Measurements from ENCODE around the gene BRD8. TPM values are rescaled to one million over a fixed set of nuclear protein-coding genes. Genes with fewer than 3 reads are reported as not detected.

Gene BRD8
- total RNA-seq, 1 experiment from 2014 or later, result 73.4 TPM

DNA sequence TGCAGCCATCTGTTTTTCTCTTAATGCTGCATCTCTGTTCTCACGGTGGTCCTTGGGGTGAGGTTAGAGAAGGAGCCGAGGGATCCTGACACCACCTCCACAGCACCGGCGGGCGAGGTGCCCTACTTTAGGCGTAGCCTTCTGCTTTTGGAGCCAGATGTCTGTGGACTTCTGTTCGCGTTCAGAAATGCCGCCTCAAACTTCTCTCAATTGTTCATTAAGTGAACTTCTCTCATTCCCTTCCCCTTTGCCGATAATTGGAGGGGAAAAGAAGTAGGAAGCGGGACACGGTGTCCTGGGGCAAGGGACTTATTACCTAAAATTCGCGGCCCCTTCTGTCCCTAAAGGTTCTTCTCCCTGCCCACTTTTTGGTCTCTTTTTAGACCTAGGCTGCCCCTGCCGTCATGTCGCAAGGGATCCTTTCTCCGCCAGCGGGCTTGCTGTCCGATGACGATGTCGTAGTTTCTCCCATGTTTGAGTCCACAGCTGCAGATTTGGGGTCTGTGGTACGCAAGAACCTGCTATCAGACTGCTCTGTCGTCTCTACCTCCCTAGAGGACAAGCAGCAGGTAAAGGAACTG, 937 bp upstream of the BRD8 start (continued):
- TF ChIP-seq MYBL2 (CRISPR knock-in tag; IDR thresholded peaks at IDR 0.05), result no peak
- no peak for TF ChIP-seq IRF2 (CRISPR knock-in tag; IDR thresholded peaks at IDR 0.05; ENCODE audit: borderline replicate concordance, low read depth)
- TF ChIP-seq MAX (CRISPR knock-in tag; IDR thresholded peaks at IDR 0.05), result 0 out of 2 replicates have a peak, but pooled peaks have one; percentile 8
- TF ChIP-seq AR (CRISPR knock-in tag; IDR thresholded peaks at IDR 0.05), result 0 out of 2 replicates have a peak, but pooled peaks have one; percentile 49

DNA sequence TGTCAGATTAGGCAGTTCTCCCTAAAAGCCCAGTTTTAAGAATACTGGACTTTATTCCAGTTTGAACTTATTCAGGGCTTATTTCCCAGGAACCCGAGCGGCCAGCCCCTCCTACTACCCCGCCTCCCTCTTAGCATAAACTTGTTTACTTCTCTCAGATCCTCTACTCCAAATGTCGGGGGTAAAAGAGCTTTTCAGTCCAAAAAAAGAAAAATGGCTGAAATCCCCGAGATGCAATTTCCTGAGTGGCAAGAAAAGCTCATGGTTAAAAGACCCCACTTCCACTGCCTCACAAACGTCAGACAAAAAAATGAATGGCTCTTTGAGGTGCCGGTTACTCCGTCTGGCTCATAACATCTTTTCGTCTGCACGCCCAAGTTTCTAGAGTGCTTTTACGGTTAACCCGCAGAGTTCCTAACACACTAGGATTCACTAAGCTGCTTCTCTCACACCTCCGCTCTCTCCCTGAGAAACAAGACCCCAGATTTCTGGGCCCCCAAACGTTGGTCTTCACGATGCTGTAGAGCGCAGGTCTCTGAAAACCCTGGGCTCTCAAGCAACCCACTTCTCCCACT, 402 bp downstream of the BRD8 start:
- no peak for DNase-seq (ENCODE audit: low spot score)
- no peak for ATAC-seq
- H3K9me3 Mint-ChIP-seq, result no peaks in the 10 kb centered on the region
- H3K4me1 Mint-ChIP-seq, result peaks cover 13% of the 10 kb centered on the region
- ChIA-PET CTCF (interaction anchor here (1.4 to 3.4 kb wide), 4 partner anchors 105 to 326 kb away, joined by 4 to 34 read pairs (median 7); partner anchors contain the start of gene KDM3B), POLR2A (interaction anchor here (0.6 to 1.5 kb wide), 3 partner anchors 35 to 326 kb away, joined by 3 to 4 read pairs (median 3); partner anchors contain the start of gene CDC23)
- 0 out of 2 replicates have a peak overlapping the region, but pooled peaks have one; percentile 63 for H3K27ac Mint-ChIP-seq
- no peak overlapping the region for H3K4me3 Mint-ChIP-seq
- H3K27me3 Mint-ChIP-seq (ENCODE audit: low read depth), result no peaks in the 10 kb centered on the region
- peaks cover 44% of the 10 kb centered on the region for H3K36me3 Mint-ChIP-seq
- TF ChIP-seq, protein P1, sequence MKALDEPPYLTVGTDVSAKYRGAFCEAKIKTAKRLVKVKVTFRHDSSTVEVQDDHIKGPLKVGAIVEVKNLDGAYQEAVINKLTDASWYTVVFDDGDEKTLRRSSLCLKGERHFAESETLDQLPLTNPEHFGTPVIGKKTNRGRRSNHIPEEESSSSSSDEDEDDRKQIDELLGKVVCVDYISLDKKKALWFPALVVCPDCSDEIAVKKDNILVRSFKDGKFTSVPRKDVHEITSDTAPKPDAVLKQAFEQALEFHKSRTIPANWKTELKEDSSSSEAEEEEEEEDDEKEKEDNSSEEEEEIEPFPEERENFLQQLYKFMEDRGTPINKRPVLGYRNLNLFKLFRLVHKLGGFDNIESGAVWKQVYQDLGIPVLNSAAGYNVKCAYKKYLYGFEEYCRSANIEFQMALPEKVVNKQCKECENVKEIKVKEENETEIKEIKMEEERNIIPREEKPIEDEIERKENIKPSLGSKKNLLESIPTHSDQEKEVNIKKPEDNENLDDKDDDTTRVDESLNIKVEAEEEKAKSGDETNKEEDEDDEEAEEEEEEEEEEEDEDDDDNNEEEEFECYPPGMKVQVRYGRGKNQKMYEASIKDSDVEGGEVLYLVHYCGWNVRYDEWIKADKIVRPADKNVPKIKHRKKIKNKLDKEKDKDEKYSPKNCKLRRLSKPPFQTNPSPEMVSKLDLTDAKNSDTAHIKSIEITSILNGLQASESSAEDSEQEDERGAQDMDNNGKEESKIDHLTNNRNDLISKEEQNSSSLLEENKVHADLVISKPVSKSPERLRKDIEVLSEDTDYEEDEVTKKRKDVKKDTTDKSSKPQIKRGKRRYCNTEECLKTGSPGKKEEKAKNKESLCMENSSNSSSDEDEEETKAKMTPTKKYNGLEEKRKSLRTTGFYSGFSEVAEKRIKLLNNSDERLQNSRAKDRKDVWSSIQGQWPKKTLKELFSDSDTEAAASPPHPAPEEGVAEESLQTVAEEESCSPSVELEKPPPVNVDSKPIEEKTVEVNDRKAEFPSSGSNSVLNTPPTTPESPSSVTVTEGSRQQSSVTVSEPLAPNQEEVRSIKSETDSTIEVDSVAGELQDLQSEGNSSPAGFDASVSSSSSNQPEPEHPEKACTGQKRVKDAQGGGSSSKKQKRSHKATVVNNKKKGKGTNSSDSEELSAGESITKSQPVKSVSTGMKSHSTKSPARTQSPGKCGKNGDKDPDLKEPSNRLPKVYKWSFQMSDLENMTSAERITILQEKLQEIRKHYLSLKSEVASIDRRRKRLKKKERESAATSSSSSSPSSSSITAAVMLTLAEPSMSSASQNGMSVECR (CRISPR knock-in tag; IDR thresholded peaks at IDR 0.05; ENCODE audit: borderline replicate concordance), result 0 out of 2 replicates have a peak, but pooled peaks have one; percentile 76
- TF ChIP-seq, protein P2, sequence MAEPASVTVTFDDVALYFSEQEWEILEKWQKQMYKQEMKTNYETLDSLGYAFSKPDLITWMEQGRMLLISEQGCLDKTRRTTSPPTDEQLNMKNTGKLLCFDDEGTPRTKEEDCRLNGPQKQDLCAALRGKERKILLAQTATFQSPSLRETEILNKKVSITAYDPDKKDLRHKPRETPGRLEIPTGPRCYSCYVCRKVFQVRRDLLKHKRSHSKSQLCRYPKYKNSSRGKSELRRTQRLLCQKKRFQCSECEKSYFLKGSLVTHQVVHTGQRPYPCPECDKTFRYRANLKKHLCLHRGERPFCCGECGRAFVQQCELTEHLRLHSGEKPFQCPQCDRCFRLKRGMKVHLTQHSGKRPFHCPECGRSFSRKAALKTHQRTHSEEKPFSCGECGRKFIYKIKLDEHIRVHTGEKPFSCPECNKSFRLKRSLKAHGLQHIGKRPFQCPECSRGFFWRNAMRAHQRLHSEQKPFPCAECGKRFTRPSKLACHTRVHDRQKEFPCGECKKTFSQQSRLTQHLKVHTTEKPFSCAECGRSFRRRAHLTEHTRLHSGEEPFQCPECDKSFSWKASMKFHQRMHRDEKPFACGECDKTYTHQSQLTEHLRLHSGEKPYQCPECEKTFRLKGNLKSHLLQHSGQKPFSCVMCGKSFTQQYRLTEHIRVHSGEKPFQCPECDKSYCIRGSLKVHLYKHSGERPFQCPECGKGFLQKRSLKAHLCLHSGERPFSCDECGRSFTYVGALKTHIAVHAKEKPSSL (CRISPR knock-in tag; conservative IDR thresholded peaks at IDR 0.05), result no peak
- no peak for TF ChIP-seq ELF4 (CRISPR knock-in tag; IDR thresholded peaks at IDR 0.05; ENCODE audit: low read depth)

GRCh38 chr5:138170299-138170698, 8.1 kb downstream of the BRD8 start:
- no peaks in the 10 kb centered on the region for H3K27me3 Mint-ChIP-seq (ENCODE audit: low read depth)
- TF ChIP-seq, protein P3, sequence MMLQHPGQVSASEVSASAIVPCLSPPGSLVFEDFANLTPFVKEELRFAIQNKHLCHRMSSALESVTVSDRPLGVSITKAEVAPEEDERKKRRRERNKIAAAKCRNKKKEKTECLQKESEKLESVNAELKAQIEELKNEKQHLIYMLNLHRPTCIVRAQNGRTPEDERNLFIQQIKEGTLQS (CRISPR knock-in tag; conservative IDR thresholded peaks at IDR 0.05), result no peak
- no peak for TF ChIP-seq ZSCAN18 (CRISPR knock-in tag; IDR thresholded peaks at IDR 0.05)
- no peak for TF ChIP-seq ZNF121 (CRISPR knock-in tag; IDR thresholded peaks at IDR 0.05)
- TF ChIP-seq GABPB1 (CRISPR knock-in tag; IDR thresholded peaks at IDR 0.05), result no peak
- TF ChIP-seq EMX1 (CRISPR knock-in tag; IDR thresholded peaks at IDR 0.05), result no peak
- no peak for TF ChIP-seq TCF7 (CRISPR knock-in tag; IDR thresholded peaks at IDR 0.05; ENCODE audit: low read depth)
- TF ChIP-seq GRHL2 (CRISPR knock-in tag; IDR thresholded peaks at IDR 0.05; ENCODE audit: insufficient replicate concordance, severe bottlenecking), result no peak
- no peak for TF ChIP-seq GTF2I (CRISPR knock-in tag; conservative IDR thresholded peaks at IDR 0.05)
- TF ChIP-seq ETV6 (CRISPR knock-in tag; IDR thresholded peaks at IDR 0.05), result no peak
- no peak for TF ChIP-seq JAZF1 (CRISPR knock-in tag; IDR thresholded peaks at IDR 0.05)
- TF ChIP-seq SMAD3 (CRISPR knock-in tag; IDR thresholded peaks at IDR 0.05; ENCODE audit: borderline replicate concordance), result no peak
- no peak for TF ChIP-seq ELF4 (CRISPR knock-in tag; IDR thresholded peaks at IDR 0.05; ENCODE audit: low read depth)
- ChIA-PET CTCF (no interaction called here), POLR2A (no interaction called here)
- H3K4me3 Mint-ChIP-seq, result no peak overlapping the region
- DNase-seq (ENCODE audit: low spot score) (no peak), ATAC-seq (no peak)
- H3K4me1 Mint-ChIP-seq, result no peaks in the 10 kb centered on the region
- H3K27ac Mint-ChIP-seq, result no peak overlapping the region
- H3K9me3 Mint-ChIP-seq, result no peaks in the 10 kb centered on the region
- H3K36me3 Mint-ChIP-seq, result peaks cover 82% of the 10 kb centered on the region
